DOHH2 (cell line): ENCODE results near the gene MIGA2.

Source experiments
- CTCF ChIP-seq: fragments of 200-600 bp; sonication (generic); IDR thresholded peaks from one replicate; pipeline ENCODE4 v1.5.1; 2014; ENCODE audit warnings: antibody characterized with exemption, mild to moderate bottlenecking, low read depth, low read length; ENCODE audit not compliant: poor library complexity, severe bottlenecking
- EZH2phosphoT487 ChIP-seq: fragments of 200-600 bp; sonication (generic); IDR thresholded peaks from 2 replicates; pipeline ENCODE4 v1.6.1; 2017; ENCODE audit warnings: borderline replicate concordance, mild to moderate bottlenecking, antibody characterized with exemption, low read length, moderate library complexity, mixed read lengths

- TF ChIP-seq CTCF (no peak), EZH2phosphoT487 (no peak)
These were observed 49.8 kb upstream of the MIGA2 start for GRCh38 chr9:128986671-128987070.
